Colonic mucosa (tissue), 4 donors: Measurements from ENCODE around the gene TMEM120B. TPM values are rescaled to one million over a fixed set of nuclear protein-coding genes. Genes with fewer than 3 reads are reported as not detected.

Experiments
- DNase-seq: peaks from one replicate; pipeline ENCODE4 v3.0.0-alpha.2; 2020
- H3K27ac ChIP-seq: fragments of 200-600 bp; one replicate; pipeline ENCODE4 v1.8.0; 2021
- H3K27me3 ChIP-seq: fragments of 200-600 bp; one replicate; pipeline ENCODE4 v1.8.0; 2021
- H3K36me3 ChIP-seq: fragments of 200-600 bp; one replicate; pipeline ENCODE4 v1.8.0; 2021
- H3K4me1 ChIP-seq: fragments of 200-600 bp; one replicate; pipeline ENCODE4 v1.8.0; 2021; ENCODE audit warnings: mild to moderate bottlenecking
- H3K4me3 ChIP-seq: fragments of 200-600 bp; one replicate; pipeline ENCODE4 v1.8.0; 2021
- H3K9ac ChIP-seq, 2 donors: one replicate each; pipeline ENCODE4 v1.7.0; 2013; ENCODE audit warnings: control low read depth in 2 of 2, low read depth in 2 of 2, low read length in 2 of 2
- H3K9me3 ChIP-seq: fragments of 200-600 bp; one replicate; pipeline ENCODE4 v1.8.0; 2021
- CTCF ChIP-seq: fragments of 200-600 bp; IDR thresholded peaks from one replicate; pipeline ENCODE4 v1.8.0; 2022; ENCODE audit warnings: antibody characterized with exemption, mild to moderate bottlenecking
- intact Hi-C: fragments of 100-400 bp; cut with DNase I; formaldehyde crosslinking; loops from one replicate; pipeline ENCODE4 v1.14.1; 2022
- total RNA-seq, 2 donors: library from RNA; stranded (reverse); fragmentation: NEBNext Ultra II Directional in 1 of 2; extraction: Animal tissue kit (Norgen Biotek cat#: 25700) in 1 of 2; gene quantifications; one replicate each; pipeline ENCODE4 v1.2.1, GENCODE V29; 2021
- donor health status: healthy.
- donor health status: DM: no; HTN: no; CAD: no.
- donor health status: DM: no; HTN: no; CAD: no.

The TMEM120B gene
- total RNA-seq, 2 donors from 2014 or later: 3.9 to 6.5 TPM

GRCh38 chr12:121724925-121725324, 12.4 kb downstream of the TMEM120B start:
- Histone ChIP-seq H3K4me3 (no peak overlapping the region), H3K27me3 (no peaks in the 10 kb centered on the region), H3K9ac (no peak overlapping the region), H3K9me3 (no peaks in the 10 kb centered on the region), H3K4me1 (no peaks in the 10 kb centered on the region), H3K27ac (no peak overlapping the region), H3K36me3 (no peaks in the 10 kb centered on the region)
- no peak for DNase-seq
- intact Hi-C loops: no loop called here
- no peak for TF ChIP-seq CTCF

- no peak for TF ChIP-seq CTCF
- Histone ChIP-seq H3K36me3 (no peaks in the 10 kb centered on the region), H3K27me3 (no peaks in the 10 kb centered on the region), H3K9me3 (no peaks in the 10 kb centered on the region), H3K4me3 (no peak overlapping the region), H3K4me1 (no peaks in the 10 kb centered on the region), H3K27ac (no peak overlapping the region), H3K9ac (no peak overlapping the region)
- no peak for DNase-seq
- intact Hi-C loops: no loop called here
These were observed 12.9 kb downstream of the TMEM120B start for GRCh38 chr12:121725423-121725822.

- Histone ChIP-seq H3K27me3 (no peaks in the 10 kb centered on the region), H3K36me3 (no peaks in the 10 kb centered on the region), H3K4me1 (no peaks in the 10 kb centered on the region), H3K9ac (no peak overlapping the region), H3K27ac (no peak overlapping the region), H3K9me3 (no peaks in the 10 kb centered on the region), H3K4me3 (no peak overlapping the region)
- no peak for DNase-seq
- TF ChIP-seq CTCF: no peak
- intact Hi-C loops: no loop called here
These were observed 16.5 kb downstream of the TMEM120B start for GRCh38 chr12:121729021-121729420.

GRCh38 chr12:121731473-121731872, 18.9 kb downstream of the TMEM120B start:
- no peak for TF ChIP-seq CTCF
- intact Hi-C loops: no loop called here
- no peaks in the 10 kb centered on the region for H3K36me3 ChIP-seq
- no peak overlapping the region for H3K9ac ChIP-seq
- no peak for DNase-seq
- H3K9me3 ChIP-seq: no peaks in the 10 kb centered on the region
- H3K4me3 ChIP-seq: no peak overlapping the region
- H3K4me1 ChIP-seq: no peaks in the 10 kb centered on the region
- no peaks in the 10 kb centered on the region for H3K27me3 ChIP-seq
- H3K27ac ChIP-seq: no peak overlapping the region

GRCh38 chr12:121733849-121734248, 21.3 kb downstream of the TMEM120B start:
- intact Hi-C loops: no loop called here
- Histone ChIP-seq H3K36me3 (no peaks in the 10 kb centered on the region), H3K4me3 (no peak overlapping the region), H3K4me1 (no peaks in the 10 kb centered on the region), H3K27me3 (no peaks in the 10 kb centered on the region), H3K9me3 (no peaks in the 10 kb centered on the region), H3K9ac (no peak overlapping the region), H3K27ac (no peak overlapping the region)
- TF ChIP-seq CTCF: no peak
- no peak for DNase-seq

GRCh38 chr12:121738340-121738858, 25.8 kb downstream of the TMEM120B start:
- H3K4me3 ChIP-seq: no peak overlapping the region
- no peaks in the 10 kb centered on the region for H3K9me3 ChIP-seq
- no peak for TF ChIP-seq CTCF
- intact Hi-C loops: no loop called here
- DNase-seq: no peak
- no peaks in the 10 kb centered on the region for H3K27me3 ChIP-seq
- H3K36me3 ChIP-seq: no peaks in the 10 kb centered on the region
- no peaks in the 10 kb centered on the region for H3K4me1 ChIP-seq
- no peak overlapping the region for H3K27ac ChIP-seq
- no peak overlapping the region for H3K9ac ChIP-seq
